ENCODE results near the gene LAD1.

LAD1 gene

GRCh38 chr1:201347498-201348210 is 51.5 kb downstream of the LAD1 start:
- DNase-seq (ENCODE audit: low read depth in 2 of 2) = no peak

- DNase-seq (ENCODE audit: low read depth in 2 of 2) = no peak
These were observed 52.1 kb downstream of the LAD1 start for GRCh38 chr1:201346987-201347386.

- no peak for DNase-seq (ENCODE audit: low read depth in 2 of 2)
These were observed 52.7 kb downstream of the LAD1 start for GRCh38 chr1:201346337-201346939.

- DNase-seq (ENCODE audit: low read depth in 2 of 2) = no peak
These were observed 54.1 kb downstream of the LAD1 start for GRCh38 chr1:201345081-201345355.

GRCh38 chr1:201344206-201345080 is 54.7 kb downstream of the LAD1 start:
- no peak for DNase-seq (ENCODE audit: low read depth in 2 of 2)

GRCh38 chr1:201341377-201341776 is 57.7 kb downstream of the LAD1 start:
- no peak for DNase-seq (ENCODE audit: low read depth in 2 of 2)

- no peak for DNase-seq (ENCODE audit: low read depth in 2 of 2)
These were observed 62.2 kb downstream of the LAD1 start for GRCh38 chr1:201336711-201337450.

GRCh38 chr1:201335901-201336300 is 63.2 kb downstream of the LAD1 start:
- no peak for DNase-seq (ENCODE audit: low read depth in 2 of 2)

GRCh38 chr1:201335174-201335870 is 63.8 kb downstream of the LAD1 start:
- DNase-seq (ENCODE audit: low read depth in 2 of 2) = no peak

- DNase-seq (ENCODE audit: low read depth in 2 of 2) = no peak
These were observed 64.6 kb downstream of the LAD1 start for GRCh38 chr1:201334325-201335173.

GRCh38 chr1:201332616-201333335 is 66.3 kb downstream of the LAD1 start:
- DNase-seq (ENCODE audit: low read depth in 2 of 2) = no peak

GRCh38 chr1:201332021-201332420 is 67.1 kb downstream of the LAD1 start:
- DNase-seq (ENCODE audit: low read depth in 2 of 2) = no peak

- no peak for DNase-seq (ENCODE audit: low read depth in 2 of 2)
These were observed 68.0 kb downstream of the LAD1 start for GRCh38 chr1:201331166-201331565.

Data from stimulated activated CD8-positive, alpha-beta memory T cell treated with anti-CD3 and anti-CD28 coated beads, Interleukin-15, amount 100 ng/mL, for 48 hours (primary cell).